ENCODE measurements around the gene FPR1. TPM values are rescaled to one million over a fixed set of nuclear protein-coding genes. Genes with fewer than 3 reads are reported as not detected.

The FPR1 gene
- total RNA-seq, 4 donors from 2014 or later = 1.7 to 36.9 (median 6.4) TPM

- no peak for DNase-seq (ENCODE audit: low spot score in 2 of 2)
- peaks cover 0 to 90% of the 10 kb centered on the region in 2 donors for H3K27me3 ChIP-seq
- H3K9me3 ChIP-seq = peaks cover 0 to 9% (median 0%) of the 10 kb centered on the region in 4 donors
- H3K4me3 ChIP-seq = no peak overlapping the region
- no peak for TF ChIP-seq EP300 (IDR thresholded peaks at IDR 0.05)
- no peak for TF ChIP-seq POLR2A (IDR thresholded peaks at IDR 0.05)
- no peak for TF ChIP-seq CTCF (IDR thresholded peaks at IDR 0.05)
- H3K4me1 ChIP-seq = peaks cover 0 to 11% (median 0%) of the 10 kb centered on the region in 4 donors
- H3K27ac ChIP-seq = no peak overlapping the region
- H3K36me3 ChIP-seq = no peaks in the 10 kb centered on the region
- WGBS, 2 donors = 25 to 42% methylated on average over 14 of the region's 14 CpGs
These were observed 25.6 kb downstream of the FPR1 start for GRCh38 chr19:51726049-51726448.

- no peak overlapping the region for H3K27ac ChIP-seq
- H3K4me3 ChIP-seq = no peak overlapping the region
- WGBS, 2 donors = 29 to 32% methylated on average over 15 of the region's 15 CpGs
- TF ChIP-seq POLR2A (IDR thresholded peaks at IDR 0.05) = no peak
- no peak for TF ChIP-seq EP300 (IDR thresholded peaks at IDR 0.05)
- no peak for TF ChIP-seq CTCF (IDR thresholded peaks at IDR 0.05)
- DNase-seq (ENCODE audit: low spot score in 2 of 2) = peak in 1 of 2 donors; percentile 25
- H3K4me1 ChIP-seq = peaks cover 0 to 16% (median 4%) of the 10 kb centered on the region in 4 donors
- H3K9me3 ChIP-seq = no peaks in the 10 kb centered on the region
- peaks cover 0 to 97% of the 10 kb centered on the region in 2 donors for H3K27me3 ChIP-seq
- no peaks in the 10 kb centered on the region for H3K36me3 ChIP-seq
These were observed 27.1 kb downstream of the FPR1 start for GRCh38 chr19:51724543-51724942.

- H3K27me3 ChIP-seq = peaks cover 0 to 99% of the 10 kb centered on the region in 2 donors
- peaks cover 0 to 23% (median 7%) of the 10 kb centered on the region in 4 donors for H3K4me1 ChIP-seq
- WGBS, 2 donors = 75 to 76% methylated on average over 2 of the region's 2 CpGs
These were observed 29.2 kb downstream of the FPR1 start for GRCh38 chr19:51722492-51722891.

GRCh38 chr19:51721905-51722304 is 29.8 kb downstream of the FPR1 start:
- H3K4me3 ChIP-seq = no peak overlapping the region
- no peak for DNase-seq (ENCODE audit: low spot score in 2 of 2)
- no peak overlapping the region for H3K27ac ChIP-seq
- TF ChIP-seq POLR2A (IDR thresholded peaks at IDR 0.05) = no peak
- no peak for TF ChIP-seq CTCF (IDR thresholded peaks at IDR 0.05)
- H3K36me3 ChIP-seq = no peaks in the 10 kb centered on the region
- peaks cover 0 to 23% (median 7%) of the 10 kb centered on the region in 4 donors for H3K4me1 ChIP-seq
- 73 to 74% methylated on average over 7 of the region's 7 CpGs for WGBS, 2 donors
- H3K27me3 ChIP-seq = peaks cover 0 to 97% of the 10 kb centered on the region in 2 donors
- no peaks in the 10 kb centered on the region for H3K9me3 ChIP-seq

More at GRCh38 chr19:51722492-51722891, 29.2 kb downstream of the FPR1 start:
- TF ChIP-seq POLR2A (IDR thresholded peaks at IDR 0.05) (no peak), EP300 (IDR thresholded peaks at IDR 0.05) (no peak), CTCF (IDR thresholded peaks at IDR 0.05) (no peak)
- H3K9me3 ChIP-seq = no peaks in the 10 kb centered on the region
- no peak for DNase-seq (ENCODE audit: low spot score in 2 of 2)
- H3K27ac ChIP-seq = no peak overlapping the region
- no peak overlapping the region for H3K4me3 ChIP-seq
- no peaks in the 10 kb centered on the region for H3K36me3 ChIP-seq

- no peak for TF ChIP-seq CTCF (IDR thresholded peaks at IDR 0.05)
- TF ChIP-seq EP300 (IDR thresholded peaks at IDR 0.05) = no peak
- no peak for TF ChIP-seq POLR2A (IDR thresholded peaks at IDR 0.05)
- WGBS, 2 donors = 5 to 8% methylated on average over 32 to 72 of the region's 83 CpGs
- peak overlapping the region in 2 of 4 donors; percentile 2 to 29 for H3K4me3 ChIP-seq
- H3K4me1 ChIP-seq = peaks cover 0 to 14% (median 7%) of the 10 kb centered on the region in 4 donors
- DNase-seq (ENCODE audit: low spot score in 2 of 2) = no peak
- H3K27ac ChIP-seq = no peak overlapping the region
- H3K36me3 ChIP-seq = no peaks in the 10 kb centered on the region
- H3K27me3 ChIP-seq = peaks cover 0 to 74% of the 10 kb centered on the region in 2 donors
- no peaks in the 10 kb centered on the region for H3K9me3 ChIP-seq
These were observed 32.3 kb downstream of the FPR1 start for GRCh38 chr19:51719251-51719988.

All from tibial nerve (tissue), 4 donors.